ENCODE results near the gene PDE1C.

DNA sequence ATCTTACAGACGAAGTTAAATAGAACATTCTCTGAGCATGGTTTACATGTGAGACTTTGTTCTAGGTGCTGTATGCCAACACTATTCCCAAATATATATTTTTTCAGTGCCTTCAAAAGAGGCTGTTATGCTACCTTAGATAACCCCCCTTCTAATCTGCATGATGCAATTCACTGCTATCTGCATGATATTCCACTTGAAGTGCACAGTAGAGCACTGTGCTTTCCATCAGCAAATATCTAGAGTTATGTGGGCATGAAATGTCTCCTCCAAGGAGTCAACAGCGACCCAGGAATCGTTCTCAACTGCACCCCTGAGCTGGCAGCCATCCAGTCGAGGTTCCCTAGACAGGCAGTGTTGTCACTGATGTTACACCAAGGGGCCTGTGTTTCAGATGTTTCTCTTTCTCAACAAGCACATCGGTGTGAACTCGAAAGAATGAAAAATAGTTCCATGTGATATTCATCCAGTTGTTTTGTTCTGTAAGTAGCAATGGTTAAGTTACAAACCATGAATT lies 88.3 kb downstream of the PDE1C start:
- TF ChIP-seq, protein P1, sequence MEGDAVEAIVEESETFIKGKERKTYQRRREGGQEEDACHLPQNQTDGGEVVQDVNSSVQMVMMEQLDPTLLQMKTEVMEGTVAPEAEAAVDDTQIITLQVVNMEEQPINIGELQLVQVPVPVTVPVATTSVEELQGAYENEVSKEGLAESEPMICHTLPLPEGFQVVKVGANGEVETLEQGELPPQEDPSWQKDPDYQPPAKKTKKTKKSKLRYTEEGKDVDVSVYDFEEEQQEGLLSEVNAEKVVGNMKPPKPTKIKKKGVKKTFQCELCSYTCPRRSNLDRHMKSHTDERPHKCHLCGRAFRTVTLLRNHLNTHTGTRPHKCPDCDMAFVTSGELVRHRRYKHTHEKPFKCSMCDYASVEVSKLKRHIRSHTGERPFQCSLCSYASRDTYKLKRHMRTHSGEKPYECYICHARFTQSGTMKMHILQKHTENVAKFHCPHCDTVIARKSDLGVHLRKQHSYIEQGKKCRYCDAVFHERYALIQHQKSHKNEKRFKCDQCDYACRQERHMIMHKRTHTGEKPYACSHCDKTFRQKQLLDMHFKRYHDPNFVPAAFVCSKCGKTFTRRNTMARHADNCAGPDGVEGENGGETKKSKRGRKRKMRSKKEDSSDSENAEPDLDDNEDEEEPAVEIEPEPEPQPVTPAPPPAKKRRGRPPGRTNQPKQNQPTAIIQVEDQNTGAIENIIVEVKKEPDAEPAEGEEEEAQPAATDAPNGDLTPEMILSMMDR (IDR thresholded peaks at IDR 0.05): no peak
- TF ChIP-seq EP300 (IDR thresholded peaks at IDR 0.05): no peak

Data from ovary (tissue), 3 donors.